GM06990 (cell line): Measurements from ENCODE around the gene HSD17B8.

Experiments
- DNase-seq: peaks from one replicate; pipeline ENCODE4 v3.0.0-alpha.2; 2011; ENCODE audit not compliant: insufficient read length; ENCODE audit errors: extremely low read depth
- H3K27me3 ChIP-seq: replicated peaks from 2 replicates; pipeline ENCODE4 v1.6.0; 2011; ENCODE audit warnings: low read length; ENCODE audit not compliant: control insufficient read depth, insufficient read depth
- H3K36me3 ChIP-seq: 2 replicates; pipeline ENCODE4 v1.5.1; 2011; ENCODE audit warnings: low read length; ENCODE audit not compliant: control insufficient read depth, insufficient read depth
- H3K4me3 ChIP-seq: replicated peaks from 2 replicates; pipeline ENCODE4 v1.5.1; 2011; ENCODE audit warnings: low read depth, mild to moderate bottlenecking, control low read depth, low read length
- CTCF ChIP-seq: IDR thresholded peaks from 2 replicates; pipeline ENCODE4 v1.5.1; 2011; ENCODE audit warnings: low read length, control low read depth, mild to moderate bottlenecking, inconsistent platforms; ENCODE audit not compliant: insufficient read depth, poor library complexity, severe bottlenecking

The HSD17B8 gene

GRCh38 chr6:33249732-33250630, 45.5 kb downstream of the HSD17B8 start:
- no peak for DNase-seq
- peaks cover 2% of the 10 kb centered on the region for H3K36me3 ChIP-seq
- no peak for TF ChIP-seq CTCF
- peak overlapping the region; percentile 92 for H3K4me3 ChIP-seq
- no peaks in the 10 kb centered on the region for H3K27me3 ChIP-seq

GRCh38 chr6:33250731-33251130, 46.3 kb downstream of the HSD17B8 start:
- no peak for DNase-seq
- Histone ChIP-seq H3K4me3 (no peak overlapping the region), H3K27me3 (no peaks in the 10 kb centered on the region), H3K36me3 (peaks cover 2% of the 10 kb centered on the region)
- TF ChIP-seq CTCF: no peak

GRCh38 chr6:33251395-33252012, 47.0 kb downstream of the HSD17B8 start:
- peaks cover 2% of the 10 kb centered on the region for H3K36me3 ChIP-seq
- TF ChIP-seq CTCF: no peak
- H3K27me3 ChIP-seq: no peaks in the 10 kb centered on the region
- no peak overlapping the region for H3K4me3 ChIP-seq
- DNase-seq: no peak

GRCh38 chr6:33252759-33253158, 48.3 kb downstream of the HSD17B8 start:
- H3K27me3 ChIP-seq: no peaks in the 10 kb centered on the region
- peaks cover 2% of the 10 kb centered on the region for H3K36me3 ChIP-seq
- no peak overlapping the region for H3K4me3 ChIP-seq
- DNase-seq: no peak
- no peak for TF ChIP-seq CTCF

GRCh38 chr6:33254591-33254990, 50.1 kb downstream of the HSD17B8 start:
- no peaks in the 10 kb centered on the region for H3K27me3 ChIP-seq
- no peak for TF ChIP-seq CTCF
- no peak overlapping the region for H3K4me3 ChIP-seq
- no peak for DNase-seq
- H3K36me3 ChIP-seq: peaks cover 4% of the 10 kb centered on the region
